Measurements from ENCODE around the gene GRPEL2.
A peak's percentile ranks its signal among the peaks of the same experiment; 100 is the strongest.

The GRPEL2 gene

GRCh38 chr5:149319174-149319573, 26.1 kb upstream of the GRPEL2 start:
- no peak for DNase-seq

DNA sequence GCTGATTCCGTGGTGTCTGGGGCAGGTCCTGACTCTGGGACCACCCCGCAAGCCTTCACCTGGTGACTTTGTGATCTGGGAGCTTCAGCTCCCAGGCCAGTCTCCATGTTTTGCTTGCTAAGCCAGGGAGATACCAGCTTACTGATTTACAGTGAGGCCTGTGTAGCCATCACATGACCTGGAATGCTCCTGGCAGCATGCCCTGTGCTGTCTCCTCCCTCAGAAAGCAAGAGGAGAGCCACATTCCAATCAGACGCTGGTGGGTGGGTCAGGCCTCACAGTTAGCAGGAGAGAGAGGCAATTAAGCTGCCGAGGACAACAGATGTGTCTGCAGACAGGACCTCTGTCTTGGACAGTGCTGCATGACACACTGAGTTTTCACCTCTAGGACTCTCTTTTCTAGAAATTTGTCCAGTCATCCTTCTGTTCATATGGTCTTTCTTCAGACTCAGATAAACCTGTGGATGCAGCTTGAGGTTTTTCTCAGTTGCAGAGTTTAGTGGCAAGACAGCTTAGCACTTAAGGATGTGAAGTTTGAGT, 24.4 kb upstream of the GRPEL2 start:
- DNase-seq, result peak; percentile 96

DNA sequence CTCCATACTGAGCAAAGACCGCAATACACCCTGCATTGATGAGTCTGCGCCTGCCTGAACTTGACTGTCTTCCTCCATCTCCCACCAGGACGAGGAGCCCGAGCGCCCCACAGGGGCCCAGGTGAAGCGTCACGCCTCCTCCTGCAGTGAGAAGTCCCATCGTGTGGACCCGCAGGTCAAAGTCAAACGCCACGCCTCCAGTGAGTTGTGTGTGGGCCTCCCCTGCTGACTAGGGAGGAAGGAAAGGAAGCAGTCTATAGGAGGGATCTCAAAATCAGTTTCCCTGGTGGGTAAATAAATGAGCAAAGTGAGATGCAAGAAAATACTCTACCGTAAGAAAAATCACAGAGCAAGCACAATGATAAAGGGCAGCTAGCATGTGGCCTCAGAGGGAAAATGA, 22.8 kb upstream of the GRPEL2 start:
- no peak for DNase-seq

- no peak for DNase-seq
Measured at GRCh38 chr5:149323210-149323609, 22.1 kb upstream of the GRPEL2 start.

GRCh38 chr5:149323621-149324205, 21.6 kb upstream of the GRPEL2 start:
- DNase-seq, result no peak

GRCh38 chr5:149324641-149325040, 20.7 kb upstream of the GRPEL2 start:
- no peak for DNase-seq

DNA sequence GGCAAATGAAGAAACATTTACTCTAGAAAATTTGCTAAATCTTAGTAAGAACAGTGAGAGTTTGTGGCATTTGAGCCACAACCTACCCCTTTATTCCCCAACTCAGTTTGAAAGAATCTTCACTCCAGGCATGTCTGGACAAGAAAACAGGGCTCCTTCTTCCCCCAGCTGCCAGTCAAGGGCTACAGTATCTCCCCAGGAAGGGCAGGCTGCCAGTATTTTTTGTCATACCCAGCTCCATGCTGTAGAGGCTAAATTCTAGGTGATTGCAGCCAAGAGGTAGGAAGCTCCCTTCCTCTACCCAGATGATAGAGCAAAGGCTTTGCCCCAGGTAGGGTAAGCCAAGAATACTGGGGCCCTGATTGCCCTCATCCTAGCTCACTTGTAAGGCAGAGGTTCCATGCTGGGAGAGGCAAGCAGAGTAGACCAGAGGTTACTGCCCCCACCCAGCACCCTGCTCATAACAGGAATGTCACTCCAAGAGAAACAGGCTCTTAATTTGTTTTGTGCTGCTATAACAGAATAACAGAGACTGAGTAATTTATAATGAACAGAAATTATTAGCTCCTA, 20.0 kb upstream of the GRPEL2 start:
- DNase-seq, result peak; percentile 28

GRCh38 chr5:149325894-149326293, 19.4 kb upstream of the GRPEL2 start:
- DNase-seq, result no peak

- no peak for DNase-seq
Measured at GRCh38 chr5:149326611-149327010, 18.7 kb upstream of the GRPEL2 start.

DNA sequence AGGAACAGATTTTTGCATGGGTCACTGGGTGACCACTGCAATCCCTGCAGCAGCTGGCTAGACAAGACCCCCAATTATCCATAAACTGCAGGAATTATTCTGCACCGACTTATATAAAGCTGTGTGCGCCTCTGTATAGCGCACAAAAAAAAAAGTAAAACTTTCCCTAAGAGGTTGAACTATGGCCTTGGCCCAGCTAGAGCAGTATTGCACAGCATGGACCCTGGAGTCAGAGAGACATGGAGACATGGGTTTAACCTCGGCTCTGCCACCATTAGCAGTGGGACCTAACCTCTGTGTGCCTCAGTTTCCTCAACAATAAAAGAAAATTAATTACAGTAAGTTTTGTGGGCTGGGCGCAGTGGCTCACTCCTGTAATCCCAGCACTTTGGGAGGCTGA, 17.1 kb upstream of the GRPEL2 start:
- DNase-seq, result no peak

GRCh38 chr5:149333711-149334443, 11.4 kb upstream of the GRPEL2 start:
- DNase-seq, result peak; percentile 81

DNA sequence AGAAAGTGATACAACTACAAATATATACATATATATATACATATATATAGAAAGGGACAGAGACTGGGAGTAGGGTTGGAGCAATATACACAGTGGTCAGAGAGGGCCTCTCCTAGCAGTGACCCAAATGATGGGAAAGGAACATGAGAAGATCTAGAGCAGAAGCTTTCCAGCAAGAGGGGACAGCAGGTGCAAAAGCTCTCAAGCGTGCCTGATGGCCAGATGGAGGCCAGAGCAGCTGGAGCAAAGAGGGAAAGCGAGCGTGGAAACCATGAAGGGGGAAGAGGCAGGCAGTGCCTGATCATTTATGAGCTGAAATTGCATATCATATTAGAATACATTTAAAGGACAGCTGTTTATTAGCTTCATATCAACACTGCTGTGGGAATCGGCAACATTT, 7.6 kb upstream of the GRPEL2 start:
- no peak for DNase-seq

GRCh38 chr5:149338364-149338763, 6.9 kb upstream of the GRPEL2 start:
- no peak for DNase-seq

DNA sequence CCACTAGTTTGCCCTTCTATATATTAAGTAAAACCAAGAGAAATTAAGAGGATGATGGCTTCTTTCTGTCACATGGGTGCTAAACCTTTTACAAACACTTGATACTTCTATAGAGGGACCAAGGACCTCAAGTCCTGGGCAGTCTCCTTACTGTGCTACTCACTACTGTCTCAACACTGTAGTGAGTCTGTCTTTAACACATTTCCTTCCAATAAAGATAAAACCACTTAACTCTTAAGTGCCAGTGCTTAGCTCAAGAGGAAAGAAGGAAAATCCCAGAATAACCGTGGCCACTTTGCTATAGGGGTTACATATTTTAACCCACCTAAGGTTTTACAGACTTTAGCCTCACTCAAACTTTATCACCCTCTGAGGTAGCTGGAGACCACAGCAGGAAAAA, 4.4 kb upstream of the GRPEL2 start:
- DNase-seq, result no peak

DNA sequence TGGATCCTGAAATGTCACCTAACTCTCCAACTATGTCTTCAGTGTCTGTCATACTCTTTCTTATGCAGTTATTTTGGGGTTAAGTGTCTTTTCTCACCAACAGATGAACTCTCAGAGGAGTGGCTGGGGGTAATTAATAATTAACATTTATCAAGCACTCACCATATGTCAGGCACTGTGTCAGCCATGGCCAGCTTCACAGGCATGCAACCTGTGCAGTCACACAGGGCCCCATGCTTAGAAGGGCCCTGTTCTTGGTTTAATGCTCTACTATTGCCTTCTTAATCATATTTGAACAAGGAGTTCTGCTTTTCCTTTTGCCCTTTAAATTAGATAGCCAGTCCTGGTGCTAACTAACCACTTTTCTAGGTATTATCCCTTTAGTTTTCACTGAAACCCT, 3.4 kb upstream of the GRPEL2 start:
- DNase-seq, result no peak

DNA sequence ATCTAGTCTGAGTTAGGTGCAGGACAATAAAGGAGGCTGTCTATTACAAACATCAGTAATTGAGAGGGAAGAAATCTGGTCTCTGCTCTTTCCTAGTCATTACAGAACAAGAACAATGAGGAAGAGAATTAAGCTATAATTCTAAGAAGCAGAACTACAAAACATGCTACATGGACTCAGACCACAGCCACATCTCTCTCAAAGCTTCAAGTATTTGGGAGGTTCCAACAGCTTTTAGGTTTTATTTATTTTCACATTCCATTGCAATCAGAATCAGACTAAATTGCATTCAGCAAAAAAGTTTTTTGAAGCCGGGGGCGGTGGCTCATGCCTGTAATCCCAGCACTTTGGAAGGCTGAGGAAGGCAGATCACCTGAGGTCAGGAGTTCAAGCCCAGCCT, 1.1 kb upstream of the GRPEL2 start:
- no peak for DNase-seq

GRCh38 chr5:149345892-149346222, 558 bp downstream of the GRPEL2 start:
- DNase-seq, result peak; percentile 53

DNA sequence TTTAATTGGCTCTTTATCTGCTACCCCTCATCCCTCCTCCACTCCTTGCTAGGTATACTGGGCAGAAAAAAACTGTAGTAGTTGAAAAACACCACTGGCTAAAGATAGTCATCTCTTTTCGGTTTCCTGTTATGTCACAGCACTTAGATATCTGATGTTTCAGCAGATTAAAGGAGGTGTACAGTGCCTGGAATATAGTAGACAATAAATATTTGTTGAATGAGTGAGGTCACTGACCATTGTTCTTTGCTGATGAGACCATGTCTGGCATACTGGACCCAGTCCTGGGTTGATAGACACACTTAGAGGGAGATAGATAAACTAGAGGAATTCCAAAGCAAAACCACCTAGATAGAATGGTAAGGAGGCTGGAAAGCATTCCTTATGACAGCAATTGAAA, 3.2 kb downstream of the GRPEL2 start:
- no peak for DNase-seq

DNA sequence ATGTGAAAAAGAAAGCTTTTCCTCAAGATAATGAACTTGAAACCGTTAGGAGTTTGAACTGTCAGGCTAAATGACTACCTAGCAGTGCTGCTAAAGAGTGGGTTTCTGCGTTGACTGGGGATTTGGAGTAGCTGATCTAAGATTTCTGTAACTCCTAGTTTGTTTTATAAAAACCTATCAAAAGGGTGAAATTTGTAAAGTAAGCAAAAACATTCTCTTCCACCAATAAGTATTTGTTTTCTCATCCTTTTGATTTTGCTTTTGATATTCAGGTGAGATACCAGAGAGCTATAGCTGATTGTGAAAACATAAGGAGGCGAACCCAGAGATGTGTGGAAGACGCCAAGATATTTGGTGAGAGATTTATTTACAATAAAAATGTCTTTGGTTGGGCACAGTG, 4.1 kb downstream of the GRPEL2 start:
- no peak for DNase-seq

GRCh38 chr5:149352169-149352568, 6.9 kb downstream of the GRPEL2 start:
- no peak for DNase-seq

DNA sequence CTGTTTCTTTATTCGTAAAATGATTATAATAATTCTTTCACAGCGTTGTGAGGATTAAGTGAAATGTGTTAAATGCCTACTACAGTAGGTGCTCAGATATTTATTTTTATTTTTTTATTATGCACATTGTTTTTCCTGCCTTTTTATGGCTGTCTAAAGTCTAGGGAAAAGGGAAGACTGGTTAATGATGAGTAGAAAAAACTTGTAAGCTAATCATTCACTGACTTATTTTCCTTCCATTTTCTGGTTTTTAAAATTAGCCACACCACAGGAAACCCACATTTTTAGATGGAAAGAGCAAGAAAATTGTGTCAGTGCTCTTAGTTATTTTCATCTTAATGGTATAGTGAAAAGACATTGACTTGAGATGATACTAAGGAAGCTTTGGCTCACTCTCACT, 8.6 kb downstream of the GRPEL2 start:
- DNase-seq, result no peak

- no peak for DNase-seq
Measured at GRCh38 chr5:149355688-149356087, 10.4 kb downstream of the GRPEL2 start.

DNA sequence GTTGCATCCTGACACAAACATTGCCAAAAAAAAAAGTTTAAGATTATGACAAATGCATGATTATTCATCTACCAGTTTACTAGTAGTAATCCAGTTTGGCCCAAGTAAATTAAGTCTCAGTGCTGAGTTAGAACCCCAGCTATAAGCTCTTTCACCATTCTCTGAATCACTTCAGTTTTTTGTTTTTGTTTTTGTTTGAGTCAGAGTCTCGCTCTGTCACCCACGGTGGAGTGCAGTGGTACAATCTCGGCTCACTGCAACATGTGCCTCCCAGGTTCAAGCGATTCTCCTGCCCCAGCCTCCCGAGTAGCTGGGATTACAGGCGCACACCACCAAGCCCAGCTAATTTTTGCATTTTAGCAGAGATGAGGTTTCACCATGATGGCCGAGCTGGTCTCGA, 11.1 kb downstream of the GRPEL2 start:
- no peak for DNase-seq
